Hematopoietic multipotent progenitor cell treated with erythropoietin and hydrocortisone succinate and interleukin-3 and kit ligand, for 6 days (in vitro differentiated cells): ENCODE data around the gene RNGTT.

Experiments used
- DNase-seq: peaks from one replicate; pipeline ENCODE4 v3.0.0-alpha.2; 2015

Gene RNGTT

GRCh38 chr6:88708197-88708744 lies 255.1 kb downstream of the RNGTT start:
- no peak for DNase-seq

GRCh38 chr6:88705601-88706000 lies 257.8 kb downstream of the RNGTT start:
- peak; percentile 51 for DNase-seq

GRCh38 chr6:88704980-88705379 lies 258.4 kb downstream of the RNGTT start:
- peak; percentile 68 for DNase-seq

- no peak for DNase-seq
Observed at GRCh38 chr6:88702956-88703556, 260.4 kb downstream of the RNGTT start.

- DNase-seq, result peak; percentile 53
Observed at GRCh38 chr6:88698661-88699060, 264.8 kb downstream of the RNGTT start.

- DNase-seq, result no peak
Observed at GRCh38 chr6:88695937-88696336, 267.5 kb downstream of the RNGTT start.

GRCh38 chr6:88683734-88684133 lies 279.7 kb downstream of the RNGTT start:
- DNase-seq, result no peak

GRCh38 chr6:88680654-88681053 lies 282.8 kb downstream of the RNGTT start:
- DNase-seq, result no peak

- DNase-seq, result no peak
Observed at GRCh38 chr6:88679841-88680240, 283.6 kb downstream of the RNGTT start.

GRCh38 chr6:88677356-88677755 lies 286.1 kb downstream of the RNGTT start:
- DNase-seq, result no peak

GRCh38 chr6:88671624-88672023 lies 291.8 kb downstream of the RNGTT start:
- no peak for DNase-seq

- no peak for DNase-seq
Observed at GRCh38 chr6:88670369-88670768, 293.0 kb downstream of the RNGTT start.

GRCh38 chr6:88669475-88669874 lies 293.9 kb downstream of the RNGTT start:
- no peak for DNase-seq

- DNase-seq, result no peak
Observed at GRCh38 chr6:88666901-88667300, 296.5 kb downstream of the RNGTT start.

GRCh38 chr6:88665131-88665530 lies 298.3 kb downstream of the RNGTT start:
- DNase-seq, result no peak

GRCh38 chr6:88663801-88664200 lies 299.6 kb downstream of the RNGTT start:
- DNase-seq, result no peak

- DNase-seq, result no peak
Observed at GRCh38 chr6:88662653-88663174, 300.7 kb downstream of the RNGTT start.

- DNase-seq, result peak; percentile 14
Observed at GRCh38 chr6:88662163-88662580, 301.2 kb downstream of the RNGTT start.

GRCh38 chr6:88661136-88661535 lies 302.3 kb downstream of the RNGTT start:
- DNase-seq, result no peak

GRCh38 chr6:88655586-88655985 lies 307.8 kb downstream of the RNGTT start:
- no peak for DNase-seq

GRCh38 chr6:88653936-88654335 lies 309.5 kb downstream of the RNGTT start:
- no peak for DNase-seq

- DNase-seq, result no peak
Observed at GRCh38 chr6:88651400-88651799, 312.0 kb downstream of the RNGTT start.

- no peak for DNase-seq
Observed at GRCh38 chr6:88650979-88651378, 312.4 kb downstream of the RNGTT start.

GRCh38 chr6:88650029-88650619 lies 313.3 kb downstream of the RNGTT start:
- DNase-seq, result no peak
